ENCODE data around the gene ITGBL1. TPM values are rescaled to one million over a fixed set of nuclear protein-coding genes. Genes with fewer than 3 reads are reported as not detected.
"Not testable (repeated sequence)": the region's sequence is repeated elsewhere in the genome, so short reads cannot be mapped to it uniquely, and the experiment has no call there.

ITGBL1 gene
- total RNA-seq, 4 donors from 2014 or later: 5.0 to 21.5 (median 8.8) TPM

DNA sequence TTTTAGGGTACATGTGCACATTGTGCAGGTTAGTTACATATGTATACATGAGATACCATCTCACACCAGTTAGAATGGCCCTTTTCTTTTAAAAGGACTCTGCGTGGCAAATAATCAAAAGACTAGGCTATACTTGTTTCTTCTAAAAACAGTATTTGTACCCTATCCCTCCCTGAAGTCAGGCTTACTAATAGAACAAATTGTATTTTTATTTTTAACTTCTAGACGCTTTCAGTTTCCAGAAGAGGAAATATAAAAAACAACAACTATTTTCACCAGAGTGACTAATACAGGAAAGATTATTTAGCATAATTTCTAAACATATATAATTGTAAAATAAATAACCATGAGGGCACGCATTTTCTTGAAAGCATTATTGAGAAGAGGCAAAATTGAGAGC, 83.6 kb downstream of the ITGBL1 start:
- H3K4me3 ChIP-seq (ENCODE audit: low read depth, poor library complexity, severe bottlenecking): no peak overlapping the region
- TF ChIP-seq, protein P1, sequence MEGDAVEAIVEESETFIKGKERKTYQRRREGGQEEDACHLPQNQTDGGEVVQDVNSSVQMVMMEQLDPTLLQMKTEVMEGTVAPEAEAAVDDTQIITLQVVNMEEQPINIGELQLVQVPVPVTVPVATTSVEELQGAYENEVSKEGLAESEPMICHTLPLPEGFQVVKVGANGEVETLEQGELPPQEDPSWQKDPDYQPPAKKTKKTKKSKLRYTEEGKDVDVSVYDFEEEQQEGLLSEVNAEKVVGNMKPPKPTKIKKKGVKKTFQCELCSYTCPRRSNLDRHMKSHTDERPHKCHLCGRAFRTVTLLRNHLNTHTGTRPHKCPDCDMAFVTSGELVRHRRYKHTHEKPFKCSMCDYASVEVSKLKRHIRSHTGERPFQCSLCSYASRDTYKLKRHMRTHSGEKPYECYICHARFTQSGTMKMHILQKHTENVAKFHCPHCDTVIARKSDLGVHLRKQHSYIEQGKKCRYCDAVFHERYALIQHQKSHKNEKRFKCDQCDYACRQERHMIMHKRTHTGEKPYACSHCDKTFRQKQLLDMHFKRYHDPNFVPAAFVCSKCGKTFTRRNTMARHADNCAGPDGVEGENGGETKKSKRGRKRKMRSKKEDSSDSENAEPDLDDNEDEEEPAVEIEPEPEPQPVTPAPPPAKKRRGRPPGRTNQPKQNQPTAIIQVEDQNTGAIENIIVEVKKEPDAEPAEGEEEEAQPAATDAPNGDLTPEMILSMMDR (IDR thresholded peaks at IDR 0.05): no peak
- no peak for TF ChIP-seq POLR2A (IDR thresholded peaks at IDR 0.05)
- intact Hi-C loops (cut with DNase I; ENCODE audit: low total_unique reads): no loop called here
- DNase-seq (ENCODE audit: low spot score in 2 of 2): no peak
- 68 to 77% methylated on average over 3 of the region's 3 CpGs for WGBS, 2 donors

DNA sequence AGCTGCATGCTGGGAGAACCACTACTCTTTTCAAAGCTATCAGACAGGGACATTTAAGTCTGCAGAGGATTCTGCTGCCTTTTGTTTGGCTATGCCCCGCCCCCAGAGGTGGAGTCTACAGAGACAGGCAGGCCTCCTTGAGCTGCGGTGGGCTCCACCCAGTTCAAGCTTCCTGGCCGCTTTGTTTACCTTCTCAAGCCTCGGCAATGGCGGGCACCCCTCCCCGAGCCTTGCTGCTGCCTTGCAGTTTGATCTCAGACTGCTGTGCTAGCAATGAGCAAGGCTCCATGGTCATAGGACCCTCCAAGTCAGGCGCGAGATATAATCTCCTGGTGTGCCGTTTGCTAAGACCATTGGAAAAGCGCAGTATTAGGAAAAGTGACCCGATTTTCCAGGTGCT, 92.1 kb downstream of the ITGBL1 start:
- WGBS, 2 donors: 86 to 90% methylated on average over 11 of the region's 11 CpGs
- intact Hi-C loops (cut with DNase I; ENCODE audit: low total_unique reads); H3K4me3 ChIP-seq (ENCODE audit: low read depth, poor library complexity, severe bottlenecking); DNase-seq (ENCODE audit: low spot score in 2 of 2): not testable (repeated sequence)

DNA sequence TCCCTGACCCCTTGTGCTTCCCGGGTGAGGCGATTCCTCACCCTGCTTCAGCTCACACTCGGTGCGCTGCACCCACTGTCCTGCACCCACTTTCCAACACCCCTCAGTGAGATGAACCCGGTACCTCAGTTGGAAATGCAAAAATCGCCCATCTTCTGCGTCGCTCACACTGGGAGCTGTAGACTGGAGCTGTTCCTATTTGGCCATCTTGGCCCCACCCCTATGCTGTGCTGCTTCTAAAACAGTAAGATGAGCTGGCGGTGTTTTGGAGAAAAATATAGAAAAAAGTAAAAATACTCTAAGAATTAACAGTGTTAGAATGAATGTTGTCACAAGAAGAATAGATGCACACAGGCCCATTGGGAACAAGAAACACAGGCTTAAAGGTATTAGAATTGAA, 92.5 kb downstream of the ITGBL1 start:
- TF ChIP-seq, protein P1 (IDR thresholded peaks at IDR 0.05): no peak
- no peak for TF ChIP-seq POLR2A (IDR thresholded peaks at IDR 0.05)
- H3K4me3 ChIP-seq (ENCODE audit: low read depth, poor library complexity, severe bottlenecking): no peak overlapping the region
- intact Hi-C loops (cut with DNase I; ENCODE audit: low total_unique reads): no loop called here
- 95 to 96% methylated on average over 9 of the region's 9 CpGs for WGBS, 2 donors
- no peak for DNase-seq (ENCODE audit: low spot score in 2 of 2)

GRCh38 chr13:101545521-101545920, 93.0 kb downstream of the ITGBL1 start:
- H3K4me3 ChIP-seq (ENCODE audit: low read depth, poor library complexity, severe bottlenecking): no peak overlapping the region
- TF ChIP-seq, protein P1 (IDR thresholded peaks at IDR 0.05): no peak
- no peak for TF ChIP-seq POLR2A (IDR thresholded peaks at IDR 0.05)
- no peak for DNase-seq (ENCODE audit: low spot score in 2 of 2)
- 30 to 33% methylated on average over 1 of the region's 1 CpG for WGBS, 2 donors
- intact Hi-C loops (cut with DNase I; ENCODE audit: low total_unique reads): no loop called here

- TF ChIP-seq POLR2A (IDR thresholded peaks at IDR 0.05): no peak
- TF ChIP-seq, protein P1 (IDR thresholded peaks at IDR 0.05): no peak
- H3K4me3 ChIP-seq (ENCODE audit: low read depth, poor library complexity, severe bottlenecking): no peak overlapping the region
- intact Hi-C loops (cut with DNase I; ENCODE audit: low total_unique reads): no loop called here
- DNase-seq (ENCODE audit: low spot score in 2 of 2): no peak
- WGBS, 2 donors: 16 to 21% methylated on average over 1 of the region's 1 CpG
Observed at GRCh38 chr13:101552286-101552685, 99.8 kb downstream of the ITGBL1 start.

GRCh38 chr13:101552786-101553185, 100.3 kb downstream of the ITGBL1 start:
- no peak for DNase-seq (ENCODE audit: low spot score in 2 of 2)
- no peak for TF ChIP-seq POLR2A (IDR thresholded peaks at IDR 0.05)
- TF ChIP-seq, protein P1 (IDR thresholded peaks at IDR 0.05): no peak
- H3K4me3 ChIP-seq (ENCODE audit: low read depth, poor library complexity, severe bottlenecking): no peak overlapping the region
- intact Hi-C loops (cut with DNase I; ENCODE audit: low total_unique reads): no loop called here

Data from lower leg skin (tissue), 4 donors.